KOPT-K1 (cell line): Measurements from ENCODE around the gene KIF6.

ENCODE experiments used
- H3K27ac ChIP-seq: fragments of 200-600 bp; sonication (generic); 2 replicates; pipeline ENCODE4 v1.5.1; 2016; ENCODE audit warnings: antibody characterized with exemption, mild to moderate bottlenecking, low read depth, low read length; ENCODE audit not compliant: poor library complexity, severe bottlenecking
- H3K36me3 ChIP-seq: fragments of 200-600 bp; sonication (generic); 2 replicates; pipeline ENCODE4 v1.5.1; 2017; ENCODE audit warnings: antibody characterized with exemption, mild to moderate bottlenecking, low read length, moderate library complexity; ENCODE audit not compliant: insufficient read depth
- H3K9me3 ChIP-seq: fragments of 200-600 bp; sonication (generic); 2 replicates; pipeline ENCODE4 v1.5.1; 2017; ENCODE audit warnings: antibody characterized with exemption, low read length, mild to moderate bottlenecking; ENCODE audit not compliant: insufficient read depth, poor library complexity, severe bottlenecking

Gene KIF6

GRCh38 chr6:39439342-39440038, 285.7 kb downstream of the KIF6 start:
- Histone ChIP-seq H3K27ac (no peak overlapping the region), H3K36me3 (no peaks in the 10 kb centered on the region)

GRCh38 chr6:39433630-39434029, 291.6 kb downstream of the KIF6 start:
- Histone ChIP-seq H3K36me3 (no peaks in the 10 kb centered on the region), H3K9me3 (no peaks in the 10 kb centered on the region), H3K27ac (no peak overlapping the region)

More at GRCh38 chr6:39439342-39440038, 285.7 kb downstream of the KIF6 start:
- no peaks in the 10 kb centered on the region for H3K9me3 ChIP-seq

DNA sequence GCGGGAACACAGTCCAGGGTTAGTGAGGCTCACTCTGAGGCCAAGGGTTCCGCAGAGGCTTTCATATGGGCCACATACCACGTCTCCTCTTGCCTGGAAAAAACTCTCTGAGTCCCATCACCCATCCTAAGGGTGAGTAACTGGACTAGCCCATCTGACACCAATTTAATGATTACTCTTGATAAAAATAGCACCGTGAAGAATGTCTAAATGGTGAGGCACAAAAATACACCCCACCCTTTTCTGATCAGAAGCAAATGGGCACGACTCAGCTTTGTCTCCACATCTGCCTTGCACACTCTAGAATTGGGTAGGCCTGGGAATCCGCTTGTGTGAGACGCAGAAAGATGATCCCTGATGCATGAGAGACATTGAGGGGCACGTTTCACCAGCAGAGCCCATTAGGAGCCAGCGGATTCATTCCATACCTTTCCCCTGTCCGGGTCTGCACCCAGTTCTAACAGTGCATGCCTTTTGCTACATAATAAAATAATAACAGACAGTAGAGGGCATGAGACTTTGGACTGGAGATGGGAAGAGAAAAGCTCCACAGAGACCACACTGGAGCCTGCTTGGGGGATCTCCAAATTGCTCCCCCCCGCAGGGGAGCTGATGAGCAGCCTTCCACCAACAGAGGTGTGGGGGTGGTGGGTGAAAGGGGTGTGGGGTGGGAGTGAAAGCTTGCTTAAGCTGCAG, 292.7 kb downstream of the KIF6 start:
- no peak overlapping the region for H3K27ac ChIP-seq
- H3K9me3 ChIP-seq = no peaks in the 10 kb centered on the region
- H3K36me3 ChIP-seq = no peaks in the 10 kb centered on the region

DNA sequence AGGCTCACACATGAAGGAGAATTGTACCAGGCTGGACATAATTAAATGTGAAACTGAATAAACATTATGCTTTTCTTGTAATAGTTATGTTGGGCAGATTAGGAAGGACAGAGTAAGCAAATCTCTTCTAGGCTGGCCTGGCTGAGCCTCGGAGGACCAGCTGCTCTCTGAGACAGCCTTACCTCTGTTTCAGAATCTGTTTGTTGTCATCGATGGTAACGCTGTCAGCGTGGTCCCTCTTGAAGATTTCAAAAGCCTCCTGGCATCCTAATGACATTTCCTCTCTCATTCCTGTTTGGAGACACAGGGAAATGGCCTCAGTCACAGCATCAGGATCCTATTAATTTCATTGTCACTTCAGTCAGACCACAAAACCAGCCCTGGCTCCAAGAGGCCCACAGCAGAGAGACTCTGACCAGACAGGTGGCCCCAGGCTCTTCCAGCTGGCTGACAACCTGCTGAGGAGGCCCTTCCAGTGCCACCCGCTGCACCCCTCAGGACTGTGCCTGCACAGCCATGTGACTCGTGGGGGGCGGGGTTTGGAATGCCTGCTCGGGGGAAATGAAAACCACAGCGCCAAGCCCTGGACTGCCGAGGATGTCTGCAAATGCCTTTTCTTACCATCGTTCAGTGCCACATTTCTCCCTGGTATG, 294.2 kb downstream of the KIF6 start:
- Histone ChIP-seq H3K9me3 (no peaks in the 10 kb centered on the region), H3K27ac (no peak overlapping the region)

DNA sequence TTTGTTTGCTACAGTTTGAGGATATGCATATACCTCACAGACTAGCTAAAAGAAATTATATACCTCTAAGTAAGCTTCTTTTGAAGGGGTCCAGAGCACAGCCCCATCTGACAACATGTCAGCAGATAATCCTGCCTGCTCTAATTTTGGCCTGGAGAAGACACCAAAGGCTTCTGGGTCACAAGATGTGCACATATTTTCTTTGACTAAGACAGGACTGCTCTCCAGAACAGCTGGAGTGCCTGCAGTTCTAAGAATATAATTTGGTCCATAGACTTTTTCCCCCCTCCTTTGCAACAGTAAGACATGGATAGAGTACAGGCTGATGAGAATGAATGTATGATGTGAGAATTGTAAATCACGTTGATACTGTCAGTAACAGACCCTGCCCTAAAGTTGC, 294.8 kb downstream of the KIF6 start:
- Histone ChIP-seq H3K36me3 (no peaks in the 10 kb centered on the region), H3K9me3 (no peaks in the 10 kb centered on the region), H3K27ac (no peak overlapping the region)

More for the DNA sequence above, 294.2 kb downstream of the KIF6 start:
- H3K36me3 ChIP-seq = no peaks in the 10 kb centered on the region

- H3K9me3 ChIP-seq = no peaks in the 10 kb centered on the region
Observed at GRCh38 chr6:39428816-39429215, 296.4 kb downstream of the KIF6 start.

DNA sequence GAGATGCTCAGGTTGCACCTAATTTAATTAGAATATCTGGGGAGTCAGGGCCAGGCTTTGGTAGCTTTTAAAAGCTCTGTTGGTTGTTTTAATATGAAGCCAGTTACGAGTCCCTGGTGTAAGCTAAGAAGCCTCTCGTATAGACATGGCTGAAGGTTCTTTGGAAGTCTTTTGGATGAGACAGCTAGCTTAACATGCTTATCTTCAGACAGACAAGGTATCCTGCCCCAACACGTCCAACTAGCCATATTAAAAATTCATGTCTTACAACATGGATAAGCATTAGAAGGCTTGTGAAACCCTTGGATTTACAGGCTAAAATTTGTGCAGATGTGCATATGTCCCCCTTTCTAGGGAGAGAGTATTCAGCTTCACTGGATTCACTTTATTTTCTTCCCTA, 297.1 kb downstream of the KIF6 start:
- no peaks in the 10 kb centered on the region for H3K9me3 ChIP-seq
- no peaks in the 10 kb centered on the region for H3K36me3 ChIP-seq
- no peak overlapping the region for H3K27ac ChIP-seq

More at GRCh38 chr6:39428816-39429215, 296.4 kb downstream of the KIF6 start:
- H3K27ac ChIP-seq = no peak overlapping the region
- H3K36me3 ChIP-seq = no peaks in the 10 kb centered on the region

DNA sequence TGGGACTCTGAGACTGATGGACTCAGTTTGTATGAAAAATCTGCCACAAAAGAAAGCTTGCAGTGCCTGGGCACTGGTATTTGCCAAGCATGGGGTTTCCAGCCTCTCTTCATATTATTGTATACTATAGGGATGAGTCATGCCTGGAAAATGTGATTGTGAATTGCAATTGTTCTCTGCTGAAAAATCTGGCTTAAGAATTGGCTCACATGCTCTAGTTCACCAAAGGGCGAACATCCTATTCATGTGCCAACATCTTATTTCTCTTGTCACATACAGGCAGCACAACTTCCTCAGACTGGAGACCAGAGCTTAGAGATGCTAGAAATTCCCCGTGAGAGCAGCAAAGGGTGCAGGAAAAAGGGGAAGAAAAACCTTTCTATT, 299.1 kb downstream of the KIF6 start:
- H3K9me3 ChIP-seq = no peaks in the 10 kb centered on the region
- H3K36me3 ChIP-seq = no peaks in the 10 kb centered on the region
- no peak overlapping the region for H3K27ac ChIP-seq

- H3K36me3 ChIP-seq = no peaks in the 10 kb centered on the region
- H3K9me3 ChIP-seq = no peaks in the 10 kb centered on the region
- no peak overlapping the region for H3K27ac ChIP-seq
Observed at GRCh38 chr6:39425346-39426072, 299.7 kb downstream of the KIF6 start.

DNA sequence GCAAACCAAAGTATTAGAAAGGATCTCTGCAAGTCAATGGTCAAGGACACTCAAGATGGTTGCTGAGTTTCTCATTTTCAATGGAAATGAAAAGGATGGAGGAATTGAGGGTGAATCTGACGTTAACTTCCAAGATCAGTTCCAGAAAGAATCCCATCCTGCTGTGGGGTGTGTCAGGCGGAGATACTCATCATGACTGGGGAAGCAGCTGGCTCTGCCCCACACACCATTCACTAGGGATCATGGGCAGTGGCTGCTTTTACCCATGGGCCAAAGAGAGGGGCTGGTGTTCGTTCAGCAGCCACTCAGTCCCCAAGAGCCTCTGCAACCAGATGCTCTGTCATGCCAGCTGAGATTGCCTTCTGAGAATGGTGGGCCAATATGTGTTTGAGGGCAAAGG, 300.4 kb downstream of the KIF6 start:
- Histone ChIP-seq H3K27ac (no peak overlapping the region), H3K36me3 (no peaks in the 10 kb centered on the region), H3K9me3 (no peaks in the 10 kb centered on the region)

- no peak overlapping the region for H3K27ac ChIP-seq
- no peaks in the 10 kb centered on the region for H3K36me3 ChIP-seq
- H3K9me3 ChIP-seq = no peaks in the 10 kb centered on the region
Observed at GRCh38 chr6:39422238-39422637, 303.0 kb downstream of the KIF6 start.

- Histone ChIP-seq H3K9me3 (no peaks in the 10 kb centered on the region), H3K27ac (no peak overlapping the region), H3K36me3 (no peaks in the 10 kb centered on the region)
Observed at GRCh38 chr6:39421383-39422225, 303.6 kb downstream of the KIF6 start.

- Histone ChIP-seq H3K9me3 (no peaks in the 10 kb centered on the region), H3K36me3 (no peaks in the 10 kb centered on the region), H3K27ac (no peak overlapping the region)
Observed at GRCh38 chr6:39420300-39421265, 304.6 kb downstream of the KIF6 start.
